ENCODE data around the gene FBXW9.
A peak's percentile ranks its signal among the peaks of the same experiment; 100 is the strongest.

FBXW9 gene

GRCh38 chr19:12676928-12677327, 19.5 kb downstream of the FBXW9 start:
- DNase-seq: no peak

- DNase-seq: peak; percentile 18
Measured at GRCh38 chr19:12676384-12676792, 20.0 kb downstream of the FBXW9 start.

- DNase-seq: no peak
Measured at GRCh38 chr19:12675940-12676339, 20.5 kb downstream of the FBXW9 start.

- no peak for DNase-seq
Measured at GRCh38 chr19:12675399-12675798, 21.0 kb downstream of the FBXW9 start.

GRCh38 chr19:12672744-12673143, 23.7 kb downstream of the FBXW9 start:
- no peak for DNase-seq

GRCh38 chr19:12670159-12670928, 26.1 kb downstream of the FBXW9 start:
- DNase-seq: no peak

GRCh38 chr19:12669270-12670158, 26.9 kb downstream of the FBXW9 start:
- peak; percentile 69 for DNase-seq

- DNase-seq: no peak
Measured at GRCh38 chr19:12668932-12669269, 27.5 kb downstream of the FBXW9 start.

- DNase-seq: no peak
Measured at GRCh38 chr19:12668346-12668745, 28.1 kb downstream of the FBXW9 start.

- DNase-seq: no peak
Measured at GRCh38 chr19:12667731-12668302, 28.6 kb downstream of the FBXW9 start.

GRCh38 chr19:12666265-12667048, 30.0 kb downstream of the FBXW9 start, which contains the start of the genes MAN2B1 and WDR83:
TSS of gene MAN2B1 (minus strand) at chr19:12666742. CDS start at chr19:12666701, 41 bp downstream.
TSS of gene WDR83 (plus strand) at chr19:12666807. CDS start at chr19:12669791, 2,984 bp downstream.
- no peak for DNase-seq

- DNase-seq: no peak
Measured at GRCh38 chr19:12665671-12666264, 30.7 kb downstream of the FBXW9 start.

GRCh38 chr19:12665281-12665573, 31.2 kb downstream of the FBXW9 start:
- DNase-seq: no peak

GRCh38 chr19:12664406-12665280, 31.8 kb downstream of the FBXW9 start:
- no peak for DNase-seq

- DNase-seq: no peak
Measured at GRCh38 chr19:12660980-12661379, 35.5 kb downstream of the FBXW9 start.

- no peak for DNase-seq
Measured at GRCh38 chr19:12657966-12658365, 38.5 kb downstream of the FBXW9 start.

GRCh38 chr19:12656899-12657571, 39.4 kb downstream of the FBXW9 start:
- no peak for DNase-seq

GRCh38 chr19:12655546-12655945, 40.9 kb downstream of the FBXW9 start:
- DNase-seq: no peak

- DNase-seq: no peak
Measured at GRCh38 chr19:12652219-12652618, 44.2 kb downstream of the FBXW9 start.

GRCh38 chr19:12649941-12650340, 46.5 kb downstream of the FBXW9 start:
- DNase-seq: no peak

- DNase-seq: no peak
Measured at GRCh38 chr19:12648088-12648487, 48.3 kb downstream of the FBXW9 start.

All from DMS 273 treated with DMSO at 0.1 percent for 48 hours (cell line).